Dermis microvascular lymphatic vessel endothelial cell (primary cell): Measurements from ENCODE around the gene GGT7. TPM values are rescaled to one million over a fixed set of nuclear protein-coding genes. Genes with fewer than 3 reads are reported as not detected.
A peak's percentile ranks its signal among the peaks of the same experiment; 100 is the strongest.
"Not testable (repeated sequence)": the region's sequence is repeated elsewhere in the genome, so short reads cannot be mapped to it uniquely, and the experiment has no call there.

Source experiments
- DNase-seq, 2 donors: peaks; one replicate each; pipeline versions ENCODE4 v3.0.0 to v3.0.0-alpha.2; 2010; ENCODE audit warnings: low read depth in 2 of 2
- total RNA-seq: library from RNA; depleted of rRNA; stranded (reverse); fragments of >200 nt; gene quantifications from 2 replicates; pipeline ENCODE4 v1.2.1, GENCODE V29; 2014

The GGT7 gene
- total RNA-seq, 1 donor from 2014 or later, result 1.5 TPM

DNA sequence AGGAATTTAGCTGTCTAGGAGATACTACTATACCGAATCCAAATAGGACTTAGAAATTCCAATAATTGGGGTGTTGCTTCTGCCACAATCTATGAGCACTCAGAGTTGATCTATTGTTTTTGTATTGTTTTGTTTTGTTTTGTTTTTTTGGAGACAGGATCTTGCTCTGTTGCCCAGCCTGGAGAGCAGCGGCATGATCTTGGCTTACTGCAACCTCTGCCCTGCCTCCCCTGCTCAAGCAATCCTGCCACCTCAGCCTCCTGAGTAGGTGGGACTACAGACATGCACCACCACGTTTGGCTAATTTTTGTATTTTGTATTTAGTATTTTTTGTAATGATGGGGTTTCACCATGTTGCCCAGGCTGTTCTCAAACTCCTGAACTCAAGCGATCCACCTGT, 11.2 kb upstream of the GGT7 start:
- DNase-seq, result no peak

DNA sequence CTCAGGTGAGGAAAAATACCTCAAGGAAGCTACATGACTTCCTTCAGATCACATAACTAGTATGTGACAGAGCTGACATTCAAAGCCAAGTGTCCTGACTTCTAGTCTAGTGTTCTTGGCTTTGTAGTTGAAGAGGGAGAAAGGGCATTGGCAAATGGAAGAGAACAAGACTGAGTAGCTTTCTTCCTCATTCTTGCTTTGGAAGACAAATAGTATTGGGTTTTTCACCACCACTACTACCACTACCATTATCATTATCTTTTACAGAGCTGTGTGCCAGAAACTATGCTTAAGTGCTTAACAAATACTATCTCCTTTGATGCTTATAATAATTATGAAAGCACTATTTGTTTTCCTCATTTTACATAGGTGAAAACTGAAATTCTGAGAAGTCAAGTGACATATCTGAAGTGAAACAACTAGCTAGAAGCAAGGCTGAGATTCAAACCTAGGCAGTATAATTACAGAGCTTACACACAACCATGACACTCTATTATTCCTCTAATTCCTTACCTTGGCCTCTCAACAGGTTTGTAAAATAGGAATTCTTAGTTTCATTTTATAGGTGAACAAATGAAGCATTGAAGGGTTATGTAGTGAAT, 10.5 kb upstream of the GGT7 start:
- no peak for DNase-seq

DNA sequence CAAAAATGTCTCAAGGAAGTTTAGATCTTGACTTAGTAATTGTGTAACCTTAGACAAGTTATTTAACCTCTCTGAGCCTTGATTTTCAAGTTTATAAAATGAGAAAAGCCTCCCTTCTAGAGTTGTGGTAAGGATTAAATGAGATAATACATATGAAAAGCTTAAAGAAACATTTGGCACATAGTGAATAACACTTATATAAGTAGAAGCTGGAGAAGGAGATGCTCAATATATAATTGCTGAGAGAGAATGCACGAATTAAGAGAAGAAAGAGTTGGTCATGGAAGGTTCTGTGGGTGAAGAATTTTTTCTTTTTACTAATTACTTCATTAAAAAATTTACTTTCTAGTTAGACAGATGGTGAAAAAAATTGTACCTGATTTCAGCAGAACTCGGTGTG, 9.0 kb upstream of the GGT7 start:
- DNase-seq, result no peak

DNA sequence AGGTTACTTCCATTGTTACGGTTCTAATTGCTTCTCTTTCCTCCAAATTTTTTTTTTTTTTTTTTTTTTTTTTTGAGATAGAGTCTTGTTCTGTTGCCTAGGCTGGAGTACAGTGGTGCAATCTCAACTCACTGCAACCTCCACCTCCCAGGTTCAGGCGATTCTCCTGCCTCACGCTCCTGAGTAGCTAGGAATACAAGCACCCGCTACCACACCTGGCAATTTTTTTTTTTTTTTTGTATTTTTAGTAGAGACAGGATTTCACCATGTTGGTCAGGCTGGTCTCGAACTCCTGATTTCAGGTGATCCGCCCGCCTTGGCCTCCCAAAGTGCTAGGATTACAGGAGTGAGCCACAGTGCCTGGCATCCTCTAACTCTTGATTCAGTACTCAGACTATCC, 8.3 kb upstream of the GGT7 start:
- not testable (repeated sequence) for DNase-seq

DNA sequence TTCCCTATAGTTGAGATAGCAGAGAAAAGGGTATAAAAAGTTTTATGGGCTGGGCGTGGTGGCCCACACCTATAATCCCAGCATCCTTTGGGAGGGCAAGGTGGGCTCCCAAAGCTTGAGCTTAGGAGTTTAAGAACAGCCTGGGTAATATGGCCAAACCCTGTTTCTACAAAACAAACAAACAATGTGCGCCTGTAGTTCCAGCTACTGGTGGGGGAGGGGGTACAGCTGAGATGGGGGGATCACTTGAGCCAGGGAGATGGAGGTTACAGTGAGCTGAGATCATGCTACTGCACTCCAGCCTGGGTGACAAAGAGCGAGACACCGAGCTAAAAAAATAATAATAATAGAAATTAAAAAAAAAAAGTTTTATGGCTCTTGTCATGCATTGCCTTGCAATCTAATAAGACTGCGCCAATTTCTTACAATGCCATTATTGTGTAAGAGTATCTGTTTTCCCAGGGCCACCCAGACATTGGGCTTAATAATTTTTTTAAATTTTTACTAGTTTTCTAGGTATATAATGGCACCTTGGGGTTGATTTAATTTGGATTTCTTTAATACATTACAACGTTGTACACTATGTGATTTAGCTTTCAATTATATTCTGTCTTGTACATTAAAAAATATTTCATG, 7.7 kb upstream of the GGT7 start:
- DNase-seq, result no peak

DNA sequence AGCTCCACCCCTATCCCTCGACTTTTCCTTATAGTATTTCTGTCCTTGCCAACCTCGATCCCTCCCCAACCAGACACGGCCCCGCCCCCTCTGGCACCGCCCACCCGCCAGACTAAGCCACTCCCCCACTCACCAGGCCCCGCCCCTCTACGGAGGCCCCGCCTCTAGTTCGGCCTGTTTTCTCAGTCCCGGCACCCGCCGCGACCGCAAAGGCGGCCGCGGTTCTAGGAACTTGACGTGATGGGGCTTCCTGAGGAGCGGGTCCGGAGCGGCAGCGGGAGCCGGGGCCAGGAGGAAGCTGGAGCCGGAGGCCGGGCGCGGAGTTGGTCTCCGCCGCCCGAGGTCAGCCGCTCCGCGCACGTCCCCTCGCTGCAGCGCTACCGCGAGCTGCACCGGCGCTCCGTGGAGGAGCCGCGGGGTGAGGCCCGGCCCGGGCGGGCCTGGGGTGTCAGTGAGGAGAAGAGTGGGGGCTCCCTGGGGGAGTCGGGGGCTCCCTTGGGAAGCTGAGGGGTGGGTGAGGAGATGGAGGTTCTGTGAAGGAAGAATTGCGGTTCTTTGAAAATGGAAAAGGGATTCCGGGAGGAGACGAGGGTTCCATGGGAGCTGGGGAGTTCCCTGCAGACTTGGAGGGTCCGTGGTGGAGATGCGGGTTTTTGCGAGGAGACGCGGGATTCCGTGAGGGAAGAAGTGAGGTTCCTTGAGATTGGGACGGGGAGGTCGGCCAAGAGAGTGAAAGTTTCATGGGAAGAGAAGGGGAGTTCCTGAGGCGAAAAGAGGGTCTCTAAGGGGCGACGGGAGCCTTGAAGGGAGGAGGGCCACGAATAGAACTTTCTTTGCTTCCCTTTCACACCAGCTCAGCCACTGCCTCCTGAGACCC, 4.0 kb upstream of the GGT7 start, which contains the start of gene ACSS2:
Gene ACSS2, plus strand, starts transcription at position 207 of the 877 bp plus-strand sequence. Its CDS starts 34 bp downstream, at position 241.
- DNase-seq, result peak in 1 of 2 donors; percentile 96

DNA sequence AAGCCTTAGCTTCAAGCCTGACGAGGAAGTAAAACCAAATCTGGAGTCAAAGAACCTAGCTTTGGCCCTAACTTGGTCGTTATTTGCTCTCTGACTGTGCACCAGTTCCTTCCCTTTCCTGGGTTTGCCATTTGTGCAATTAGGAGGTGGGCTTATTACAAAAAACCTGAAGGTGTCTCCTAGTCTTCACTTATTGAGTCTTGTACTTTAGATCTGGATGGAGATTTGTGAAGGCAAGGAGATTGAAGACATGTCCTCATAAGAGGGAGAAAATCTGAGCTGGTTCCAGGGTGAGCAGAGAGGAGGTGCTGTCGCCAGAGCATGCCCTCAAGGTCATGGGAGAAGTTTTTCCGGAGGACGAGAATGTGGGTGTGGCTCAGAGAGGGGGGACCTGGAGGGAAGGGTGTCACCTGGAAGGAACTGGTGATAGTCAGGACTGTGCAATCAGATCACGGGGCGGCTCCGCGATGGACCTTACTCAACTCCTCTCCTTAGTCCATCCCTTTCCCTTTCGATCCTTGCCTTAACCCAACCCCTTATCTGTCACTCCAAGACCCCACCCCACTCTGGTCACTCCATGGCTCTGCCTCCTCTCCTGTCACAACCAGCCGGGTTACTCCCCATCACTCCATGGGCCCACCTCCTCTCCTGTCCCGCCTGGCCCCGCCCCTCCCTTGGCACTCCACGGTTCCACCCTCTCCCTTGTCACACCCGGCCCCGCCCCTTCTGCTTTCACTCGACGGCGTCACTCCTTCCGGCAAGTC, 3.2 kb upstream of the GGT7 start:
- DNase-seq, result peak in 1 of 2 donors; percentile 99

DNA sequence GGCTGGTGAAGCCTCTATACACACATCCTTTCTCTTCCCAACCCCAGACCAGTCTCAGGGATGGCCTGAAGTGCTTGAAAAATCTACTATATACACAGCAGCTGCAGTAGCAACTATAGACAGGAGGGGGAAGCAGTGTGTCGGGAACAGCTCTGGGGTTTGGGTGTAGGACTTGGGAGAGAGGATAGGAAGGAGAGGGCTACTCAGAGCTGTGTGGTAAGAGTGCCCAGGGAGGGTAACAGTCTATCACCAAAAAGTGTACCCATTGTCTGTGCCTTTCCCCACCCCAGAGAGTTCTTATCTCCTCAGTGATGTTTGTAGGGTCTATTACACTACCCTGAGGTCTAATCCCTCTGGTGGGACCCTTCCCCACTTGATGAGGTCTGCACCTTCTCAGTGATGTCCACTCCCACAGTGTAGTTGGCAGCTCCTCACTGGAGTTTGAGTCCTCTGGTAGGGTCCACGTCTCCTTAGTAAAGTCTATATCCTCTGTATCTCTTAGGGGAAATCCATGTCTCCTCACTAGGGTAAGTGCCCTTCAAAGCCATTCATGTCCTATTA, 1.5 kb upstream of the GGT7 start:
- DNase-seq, result peak; percentile 78 to 85

DNA sequence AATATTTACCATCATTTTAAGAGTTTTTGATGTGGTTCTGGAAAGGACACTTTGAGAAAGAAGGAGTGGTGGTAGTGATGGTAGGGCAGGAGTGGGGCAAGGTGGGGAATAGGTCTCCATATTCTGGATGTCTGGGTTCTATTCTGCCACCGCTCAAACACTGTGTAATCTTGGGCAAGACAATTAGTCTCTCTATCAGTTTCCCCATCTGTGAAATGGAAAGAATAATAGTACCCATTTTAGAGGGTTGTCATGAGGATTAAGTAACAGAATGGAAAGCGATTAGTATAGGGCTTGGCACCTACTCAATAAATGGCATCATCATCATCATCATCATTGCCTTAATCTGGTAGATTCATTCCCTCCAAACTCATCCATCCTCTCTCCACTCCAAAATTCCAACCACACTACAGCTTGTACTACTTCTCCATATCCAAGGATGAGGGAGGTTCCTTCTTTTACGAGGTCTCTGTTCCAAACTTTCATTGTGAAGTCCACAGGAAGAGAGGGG, 982 bp upstream of the GGT7 start:
- DNase-seq, result no peak

DNA sequence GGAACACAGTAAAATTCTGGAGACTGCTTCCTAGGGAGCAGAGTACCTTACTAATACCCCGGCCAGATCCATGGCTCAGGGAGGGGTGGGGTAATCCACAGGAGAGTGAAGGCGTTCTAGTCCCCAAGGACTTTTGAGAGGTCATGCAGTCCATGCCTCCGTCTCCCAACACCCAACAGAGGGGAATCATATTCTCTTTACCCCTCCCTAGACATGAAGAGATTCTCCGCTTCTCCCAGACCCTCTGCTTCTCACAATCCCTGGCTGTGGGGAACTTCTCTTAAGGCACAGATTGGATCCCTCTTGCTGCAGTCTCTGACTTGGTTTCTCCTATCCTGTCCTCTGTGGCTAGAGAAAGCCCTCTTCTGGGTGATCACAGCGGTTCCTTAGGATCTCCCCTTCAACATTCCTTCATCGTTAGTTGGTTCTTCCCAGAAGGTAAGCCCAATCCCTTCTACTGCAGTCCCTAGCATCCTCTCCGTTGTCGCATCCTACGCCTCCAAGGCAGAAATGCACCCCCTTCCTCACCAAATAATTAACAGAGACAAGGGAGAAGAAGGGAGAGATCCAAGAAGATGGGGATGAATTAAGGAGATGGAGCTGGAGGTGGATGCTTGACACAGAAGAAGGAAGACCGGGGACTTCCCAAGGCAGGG, 562 bp downstream of the GGT7 start:
- DNase-seq, result no peak

DNA sequence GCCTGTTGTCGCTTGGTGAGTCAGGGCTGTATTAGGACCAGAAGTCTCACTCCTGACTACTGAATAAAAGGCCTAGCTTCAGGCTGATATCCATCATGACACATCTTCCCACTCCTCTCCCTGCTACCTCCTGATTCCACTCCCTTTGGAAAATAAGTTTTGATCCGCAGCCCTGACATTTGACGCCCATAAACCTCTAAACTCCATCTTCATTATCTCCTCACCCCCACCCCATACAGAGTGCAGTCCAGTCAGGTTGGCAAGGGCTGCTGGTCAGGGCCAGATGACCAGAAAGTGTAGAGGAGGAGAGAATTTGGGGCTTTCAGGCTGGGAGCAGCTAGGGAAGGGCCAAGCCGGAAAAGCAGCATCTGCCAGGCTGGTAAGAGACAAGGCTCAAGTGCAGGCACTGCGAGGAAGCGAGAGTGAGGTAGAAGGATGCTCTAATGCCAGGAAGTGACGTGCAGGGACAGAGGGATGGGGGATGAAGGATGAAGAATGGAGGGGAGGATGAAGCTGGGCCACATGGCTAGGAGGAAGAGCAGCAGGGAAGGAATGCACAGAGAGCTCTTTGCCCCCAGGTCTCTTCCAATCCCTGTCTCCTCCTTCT, 1.2 kb downstream of the GGT7 start:
- no peak for DNase-seq

DNA sequence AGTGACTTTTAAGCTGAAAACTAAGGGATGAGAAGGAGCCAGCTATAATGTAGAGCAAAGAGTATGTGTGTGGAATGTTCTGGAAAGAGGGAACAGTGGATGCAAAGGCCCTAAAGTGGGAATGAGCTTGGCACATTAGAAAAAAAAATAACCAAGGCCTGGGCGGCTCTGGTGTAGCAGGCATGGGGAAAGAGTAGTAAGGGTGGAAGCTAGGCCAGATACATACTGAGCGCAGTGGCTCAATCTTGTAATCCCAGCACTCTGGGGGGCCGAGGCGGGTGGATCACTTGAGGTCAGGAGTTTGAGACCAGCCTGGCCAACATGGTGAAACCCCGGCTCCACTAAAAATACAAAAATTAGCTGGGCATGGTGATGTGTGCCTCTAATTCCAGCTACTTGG, 8.4 kb downstream of the GGT7 start:
- DNase-seq, result no peak

DNA sequence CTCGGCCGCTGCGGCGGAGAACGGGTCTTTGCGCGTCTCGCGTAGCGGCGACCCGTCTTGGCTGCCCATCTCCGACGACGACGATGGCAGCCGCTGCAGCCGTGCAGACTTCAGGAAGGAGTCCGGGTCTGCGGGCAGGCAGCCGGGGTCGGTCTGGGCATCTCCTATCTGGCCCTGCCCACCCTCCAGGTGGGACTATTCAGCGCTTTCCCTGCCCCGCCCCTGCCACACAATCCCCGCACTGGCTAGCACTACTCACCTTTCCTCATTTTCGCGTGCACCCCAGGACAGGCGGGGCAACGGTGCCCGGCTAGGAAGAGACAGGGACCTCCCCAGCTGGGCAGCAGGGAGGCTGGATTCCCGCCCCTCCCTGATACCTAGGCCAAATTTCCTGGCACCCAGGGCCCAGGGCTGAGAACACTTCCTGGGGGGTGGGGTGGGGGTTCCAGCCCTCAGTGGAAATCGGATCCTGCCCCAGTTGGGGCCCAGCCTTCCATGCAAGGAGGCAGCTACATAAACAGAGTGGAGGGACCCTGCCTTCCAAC, 9.2 kb downstream of the GGT7 start:
- no peak for DNase-seq

DNA sequence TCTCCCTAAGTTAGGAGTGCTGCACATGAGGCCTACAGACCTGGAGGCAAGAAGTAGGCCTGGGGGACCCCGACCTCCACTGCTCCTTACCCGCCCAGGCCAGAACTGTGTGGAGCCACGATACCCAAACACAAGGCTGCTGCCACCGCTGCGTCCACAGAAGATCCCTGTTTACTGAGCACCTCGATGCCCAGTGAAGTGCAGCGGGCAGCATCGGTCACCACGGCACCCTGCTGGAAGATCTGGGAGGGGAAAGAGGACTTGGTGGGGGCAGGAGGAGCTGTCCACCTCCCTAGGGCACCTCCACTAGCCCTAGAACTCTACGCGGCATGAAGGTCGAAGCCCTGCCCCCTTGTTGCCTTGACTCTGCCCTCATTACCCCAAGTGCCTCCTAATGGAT, 9.9 kb downstream of the GGT7 start:
- DNase-seq, result no peak

DNA sequence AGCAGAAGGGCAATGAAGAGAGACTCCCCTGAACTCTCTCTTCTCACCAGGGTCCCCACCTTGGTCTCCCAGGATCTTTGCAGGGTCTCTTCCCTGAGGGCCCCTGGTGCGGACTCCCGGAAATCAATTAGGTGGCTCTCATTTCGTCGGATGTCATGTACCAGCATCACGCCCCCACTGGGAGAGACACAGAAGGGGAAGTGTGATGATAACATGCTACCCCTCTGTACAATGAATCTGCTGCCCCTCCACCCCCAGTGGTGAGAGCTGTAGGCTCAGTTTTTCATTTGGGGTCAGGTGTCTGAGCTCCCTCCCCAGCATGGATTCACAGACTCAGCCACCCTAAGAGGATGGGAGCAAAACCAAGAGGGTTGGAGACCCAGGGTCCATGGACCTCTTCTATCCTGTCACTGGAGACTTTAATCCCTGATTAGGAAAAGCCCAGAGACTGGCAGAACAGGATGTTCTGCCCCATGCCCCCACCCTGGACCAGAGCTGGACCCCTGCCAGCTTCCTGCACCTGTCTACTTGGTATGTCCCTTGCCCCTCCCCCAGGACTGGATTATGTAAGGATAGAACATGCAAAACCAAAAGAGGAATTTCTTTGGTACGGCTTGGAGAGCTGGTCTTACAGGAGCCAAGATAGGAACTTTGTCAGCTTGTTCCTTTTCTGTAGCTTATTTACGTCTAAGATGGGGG, 11.1 kb downstream of the GGT7 start:
- DNase-seq, result no peak

DNA sequence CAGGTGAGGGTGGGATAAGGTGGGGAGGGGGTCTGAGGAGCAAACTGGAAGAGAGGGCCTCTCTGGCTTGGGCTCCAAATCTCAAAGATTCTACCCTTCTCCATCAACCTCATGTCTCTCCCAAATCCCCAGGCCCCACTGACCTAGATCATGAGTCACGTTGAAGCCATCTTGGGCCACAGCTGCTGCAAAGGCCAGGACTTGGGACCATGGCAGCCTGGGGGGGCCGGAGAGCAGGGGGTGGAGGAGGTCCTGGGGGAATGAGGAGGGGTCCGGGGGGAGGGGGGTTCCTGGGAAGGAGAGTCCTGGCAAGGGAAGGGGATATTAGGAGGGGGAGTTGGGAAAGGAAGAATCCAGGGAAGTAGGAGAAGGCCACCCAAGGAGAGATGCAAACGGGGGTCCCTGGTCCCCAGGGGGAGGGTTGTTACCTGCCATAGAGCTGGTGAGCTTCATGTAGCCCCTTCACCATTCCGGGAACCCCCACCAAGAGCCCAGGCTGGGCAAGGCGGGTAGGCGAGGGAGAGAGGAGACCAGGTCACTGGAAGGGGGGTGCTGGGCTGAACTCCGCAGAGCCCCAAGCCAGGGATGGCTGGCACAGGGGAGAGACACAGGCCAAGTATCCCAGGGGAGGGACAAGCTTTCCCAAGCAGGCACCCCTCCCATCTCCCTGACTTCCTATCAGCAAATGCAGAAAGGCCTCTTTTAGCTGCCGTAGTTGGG, 12.7 kb downstream of the GGT7 start:
- DNase-seq, result no peak

DNA sequence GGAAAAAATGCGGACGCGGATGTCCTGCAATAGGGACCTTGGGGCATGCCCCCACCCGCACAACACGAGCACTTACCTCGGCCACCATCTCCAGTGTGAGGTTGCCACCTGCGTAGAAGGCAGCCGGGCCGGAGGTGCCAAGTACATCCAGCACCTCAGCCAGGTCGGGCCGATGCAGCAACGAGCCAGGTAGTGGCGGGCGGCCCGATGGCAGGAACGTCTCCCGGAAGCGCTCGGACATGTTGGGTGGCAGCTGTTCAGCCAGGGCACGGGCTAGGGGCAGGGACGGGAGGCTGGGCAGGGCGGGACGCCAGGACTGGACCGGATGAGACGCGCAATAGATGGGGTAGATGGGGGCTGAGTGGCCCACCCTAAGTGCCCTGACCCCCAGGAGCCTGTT, 13.3 kb downstream of the GGT7 start:
- DNase-seq, result no peak

DNA sequence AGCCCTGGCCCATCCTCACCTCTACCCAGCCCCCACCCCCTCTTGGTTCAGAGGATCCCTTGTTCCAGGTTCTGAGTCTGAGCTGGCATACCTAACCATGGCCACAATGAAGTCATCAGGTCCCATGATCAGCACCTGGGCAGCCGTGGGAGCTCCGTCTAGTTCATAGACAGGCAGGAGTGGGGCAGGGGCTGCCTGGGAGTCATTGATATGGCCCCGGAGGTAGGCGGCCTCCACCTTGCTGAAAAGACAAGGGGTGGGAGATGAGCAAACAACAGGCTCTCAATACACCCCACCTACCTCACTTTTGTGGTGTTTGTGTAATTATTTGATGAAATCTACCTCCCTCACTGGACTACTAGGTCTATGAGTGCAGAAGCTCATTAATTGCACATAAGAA, 20.4 kb downstream of the GGT7 start:
- DNase-seq, result no peak

DNA sequence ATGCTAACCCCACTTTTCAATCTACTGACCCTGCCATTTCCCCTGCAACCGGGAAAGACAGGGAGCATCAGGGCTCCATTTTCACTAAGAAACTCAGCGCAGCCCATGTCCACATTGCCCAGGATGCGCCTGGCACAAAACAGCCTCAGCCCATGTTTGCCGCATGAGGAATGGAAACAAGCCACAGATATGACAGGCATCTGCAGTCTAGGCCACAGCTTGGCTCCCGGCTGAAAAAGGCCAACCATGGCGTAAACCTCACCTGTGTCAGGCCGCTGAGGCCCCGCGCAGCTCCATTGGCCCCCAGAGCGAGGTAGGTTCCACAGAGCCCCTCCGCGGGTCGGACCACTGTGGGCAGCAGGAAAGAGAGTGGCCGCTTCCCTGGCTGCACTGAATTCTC, 21.7 kb downstream of the GGT7 start:
- no peak for DNase-seq
